ENCODE measurements around the gene AUTS2. TPM values are rescaled to one million over a fixed set of nuclear protein-coding genes. Genes with fewer than 3 reads are reported as not detected.

Gene AUTS2
- total RNA-seq, 1 experiment from 2014 or later, result 256 TPM

GRCh38 chr7:69728304-69728703 is 130.0 kb downstream of the AUTS2 start:
- no peak overlapping the region for H4K5ac ChIP-seq (ENCODE audit: insufficient read length, low read depth, low read length)
- H3K23me2 ChIP-seq (ENCODE audit: insufficient read length, low read depth, low read length, poor library complexity, severe bottlenecking), result no peaks in the 10 kb centered on the region
- no peaks in the 10 kb centered on the region for H3K9me3 ChIP-seq (ENCODE audit: control insufficient read depth, low read depth, low read length)
- no peak overlapping the region for H3K14ac ChIP-seq (ENCODE audit: insufficient read depth, low read length)
- peaks cover 3% of the 10 kb centered on the region; the same call in 1 of the 2 replicates for H3K4me1 ChIP-seq (ENCODE audit: insufficient read depth, low read length)
- H3K4ac ChIP-seq (ENCODE audit: low read depth, low read length), result no peak overlapping the region
- Mint-ChIP-seq H3K36me3 (ENCODE audit: insufficient read depth in 1 of 3, low read depth in 3 of 3) (no peaks in the 10 kb centered on the region), H3K4me1 (peaks cover 30% of the 10 kb centered on the region in 2 experiments), H3K4me3 (no peak overlapping the region), H3K27me3 (ENCODE audit: low read depth) (no peaks in the 10 kb centered on the region), H3K9me3 (no peaks in the 10 kb centered on the region), H3K27ac (no peak overlapping the region)
- H3K4me2 ChIP-seq (ENCODE audit: insufficient read depth, insufficient read length, low read length), result no peak overlapping the region
- H3T11ph ChIP-seq (ENCODE audit: low read length), result no peak overlapping the region
- H2BK5ac ChIP-seq (ENCODE audit: insufficient read length, low read length), result no peak overlapping the region
- H2BK120ac ChIP-seq (ENCODE audit: low read depth, low read length, poor library complexity, severe bottlenecking), result no peak overlapping the region
- H3K18ac ChIP-seq (ENCODE audit: insufficient read length, low read depth, low read length), result no peak overlapping the region
- no peak for TF ChIP-seq CTCF (conservative IDR thresholded peaks at IDR 0.05)
- H2BK12ac ChIP-seq (ENCODE audit: insufficient read length, low read depth, low read length), result no peak overlapping the region
- no peak for DNase-seq
- WGBS (ENCODE audit: extremely low coverage, insufficient read length, low lambda C conversion rate), result no CpG with 5 or more reads among the region's 3 CpGs
- no peak overlapping the region for H2BK20ac ChIP-seq (ENCODE audit: low read depth, low read length, poor library complexity, severe bottlenecking)
- no peak overlapping the region for H3K27ac ChIP-seq (ENCODE audit: insufficient read length, low read depth, low read length)
- no peaks in the 10 kb centered on the region for H4K20me1 ChIP-seq (ENCODE audit: control insufficient read depth, insufficient read depth, insufficient read length)
- no peaks in the 10 kb centered on the region for H3K79me2 ChIP-seq (ENCODE audit: insufficient read depth, low read length)
- H3K9ac ChIP-seq (ENCODE audit: extremely low read depth, insufficient read length, low read length), result no peak overlapping the region
- no peak overlapping the region for H2AFZ ChIP-seq (ENCODE audit: low read length)
- no peak overlapping the region for H4K8ac ChIP-seq (replicated peaks; ENCODE audit: insufficient read length, low read depth, low read length)
- no peaks in the 10 kb centered on the region for H3K27me3 ChIP-seq (ENCODE audit: insufficient read depth, low read length)
- H2BK15ac ChIP-seq (ENCODE audit: low read depth, low read length), result no peak overlapping the region
- no peak overlapping the region for H4K91ac ChIP-seq (ENCODE audit: insufficient read length, low read depth, low read length)
- no peak overlapping the region for H3K56ac ChIP-seq (ENCODE audit: insufficient read length, low read depth, low read length)
- no peaks in the 10 kb centered on the region for H3K79me1 ChIP-seq (ENCODE audit: insufficient read depth, low read depth, low read length, poor library complexity, severe bottlenecking)
- H3K23ac ChIP-seq (ENCODE audit: insufficient read length, low read depth, low read length), result no peak overlapping the region
- no peak overlapping the region for H2AK5ac ChIP-seq (ENCODE audit: insufficient read length, low read length)

All from H9 (cell line).